H1 (cell line): ENCODE measurements around the gene ZSCAN10.

Experiments
- CTCF ChIP-seq, 3 experiments: IDR thresholded peaks; 1 replicate in 2 of 3; 2 replicates in 1 of 3; pipeline versions ENCODE4 v1.5.1 to v1.6.1; 2011; ENCODE audit warnings: low read length in 3 of 3, mild to moderate bottlenecking in 3 of 3, inconsistent platforms in 2 of 3, low read depth in 1 of 3, moderate library complexity in 1 of 3; ENCODE audit not compliant: insufficient read depth in 1 of 3; ENCODE audit errors: control extremely low read depth in 1 of 3
- EGR1 ChIP-seq: IDR thresholded peaks from 2 replicates; pipeline ENCODE4 v1.6.1; 2011; ENCODE audit warnings: low read depth, low read length, borderline replicate concordance
- EZH2 ChIP-seq: fragments of 200-600 bp; sonication (generic); IDR thresholded peaks from 2 replicates; pipeline ENCODE4 v1.7.1; 2012; ENCODE audit warnings: low read depth, mild to moderate bottlenecking, moderate library complexity, low read length, inconsistent platforms; ENCODE audit not compliant: severe bottlenecking
- NRF1 ChIP-seq: IDR thresholded peaks from 2 replicates; pipeline ENCODE4 v1.6.1; 2011; ENCODE audit warnings: mild to moderate bottlenecking, low read depth, low read length, improper control_type of control experiment
- POLR2A ChIP-seq, 2 experiments: IDR thresholded peaks; 1 replicate in 1 of 2; 2 replicates in 1 of 2; pipeline ENCODE4 v1.6.1; 2011; ENCODE audit warnings: low read depth in 2 of 2, low read length in 2 of 2, mild to moderate bottlenecking in 2 of 2; ENCODE audit errors: control extremely low read depth in 1 of 2
- RFX5 ChIP-seq: IDR thresholded peaks from 2 replicates; pipeline ENCODE4 v1.6.1; 2011; ENCODE audit warnings: low read depth, low read length, improper control_type of control experiment, borderline replicate concordance

DNA sequence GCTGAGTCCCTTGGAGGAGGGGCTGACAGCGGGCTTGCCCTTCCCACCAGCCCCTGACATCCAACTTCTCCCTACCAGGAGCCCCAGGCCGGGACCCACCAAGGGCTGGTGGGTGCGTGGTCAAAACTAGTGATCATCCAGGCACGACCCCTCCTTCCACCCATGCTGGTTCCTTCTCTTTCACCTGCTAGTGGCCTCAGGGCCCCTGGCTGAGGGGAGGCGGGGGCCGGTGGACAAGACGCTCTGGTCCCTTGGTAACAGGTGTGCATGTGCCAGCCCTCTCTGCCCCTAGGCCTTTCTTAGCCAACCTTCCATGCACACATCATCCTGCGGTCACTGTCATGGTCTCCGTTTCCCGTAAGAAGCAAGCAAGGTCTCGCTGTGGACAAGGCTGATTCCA, 44.1 kb upstream of the ZSCAN10 start:
- TF ChIP-seq EZH2 (no peak), CTCF (IDR thresholded peaks at IDR 0.05; ENCODE audit: control extremely low read depth in 1 of 3, insufficient read depth in 1 of 3, low read depth in 1 of 3, low read length in 3 of 3) (no peak), POLR2A (IDR thresholded peaks at IDR 0.05; ENCODE audit: control extremely low read depth in 1 of 2, low read depth in 2 of 2, low read length in 2 of 2) (no peak), EGR1 (no peak), RFX5 (no peak), NRF1 (no peak)
